GM19239 (cell line): ENCODE measurements around the gene ASB10.

Experiments
- DNase-seq: peaks from one replicate; pipeline ENCODE4 v3.0.0; 2011; ENCODE audit warnings: low spot score; ENCODE audit not compliant: insufficient read length
- FAIRE-seq: peaks from 2 replicates; lab custom pipeline; 2011; peaks lifted over from hg19 to GRCh38; lab: Jason Lieb, UNC

Gene ASB10

GRCh38 chr7:151186640-151187408, at the start of gene ASB10:
ASB10 (minus strand) TSS chr7:151187250; CDS start chr7:151187130, 120 bp downstream.
- FAIRE-seq: no peak

GRCh38 chr7:151236406-151236805, 49.4 kb upstream of the ASB10 start:
- DNase-seq: no peak
- no peak for FAIRE-seq

More at GRCh38 chr7:151186640-151187408, at the start of gene ASB10:
- DNase-seq: no peak

- FAIRE-seq: no peak
- no peak for DNase-seq
Observed at GRCh38 chr7:151235091-151235787, 48.2 kb upstream of the ASB10 start.

GRCh38 chr7:151233804-151234203, 46.8 kb upstream of the ASB10 start:
- FAIRE-seq: no peak
- no peak for DNase-seq

GRCh38 chr7:151232917-151233701, 46.1 kb upstream of the ASB10 start:
- no peak for DNase-seq
- no peak for FAIRE-seq

- peak; percentile 68 for FAIRE-seq
- peak; percentile 96 for DNase-seq
Observed at GRCh38 chr7:151232091-151232916, 45.3 kb upstream of the ASB10 start, which contains the start of gene CHPF2. CHPF2 (plus strand) TSS chr7:151232483; CDS start chr7:151234012, 1,529 bp downstream.

GRCh38 chr7:151231080-151231479, 44.0 kb upstream of the ASB10 start:
- DNase-seq: no peak
- FAIRE-seq: no peak

- FAIRE-seq: no peak
- DNase-seq: no peak
Observed at GRCh38 chr7:151229249-151229648, 42.2 kb upstream of the ASB10 start.

- FAIRE-seq: no peak
- no peak for DNase-seq
Observed at GRCh38 chr7:151228024-151228866, 41.2 kb upstream of the ASB10 start.

GRCh38 chr7:151226875-151227782, 40.1 kb upstream of the ASB10 start, which contains the start of gene ABCF2:
ABCF2 (minus strand) TSS chr7:151227205; CDS start chr7:151226458, 747 bp downstream.
- DNase-seq (peak; percentile 95), FAIRE-seq (peak; percentile 92)

- no peak for FAIRE-seq
- no peak for DNase-seq
Observed at GRCh38 chr7:151226560-151226874, 39.5 kb upstream of the ASB10 start.

GRCh38 chr7:151225948-151226510, 39.0 kb upstream of the ASB10 start:
- FAIRE-seq (no peak), DNase-seq (no peak)

- no peak for DNase-seq
- no peak for FAIRE-seq
Observed at GRCh38 chr7:151223728-151224127, 36.7 kb upstream of the ASB10 start.

- no peak for DNase-seq
Observed at GRCh38 chr7:151218170-151218569, 31.1 kb upstream of the ASB10 start.

GRCh38 chr7:151215396-151215795, 28.3 kb upstream of the ASB10 start:
- no peak for FAIRE-seq
- no peak for DNase-seq

More at GRCh38 chr7:151218170-151218569, 31.1 kb upstream of the ASB10 start:
- FAIRE-seq: no peak

GRCh38 chr7:151213826-151214225, 26.8 kb upstream of the ASB10 start:
- FAIRE-seq: no peak
- no peak for DNase-seq

- no peak for DNase-seq
- FAIRE-seq: no peak
Observed at GRCh38 chr7:151212626-151213025, 25.6 kb upstream of the ASB10 start.
